HCT116 (cell line): ENCODE data around the gene CACNA1A. TPM values are rescaled to one million over a fixed set of nuclear protein-coding genes. Genes with fewer than 3 reads are reported as not detected.
"Not testable (repeated sequence)": the region's sequence is repeated elsewhere in the genome, so short reads cannot be mapped to it uniquely, and the experiment has no call there.

Experiments
- ATAC-seq: fragments of 200-7000 bp; cut with Tn5 transposase; 2 replicates; pipeline ENCODE4 v1.9.1; 2020; ENCODE audit warnings: mild to moderate bottlenecking, moderate library complexity
- BruUV-seq: library from RNA; stranded (reverse); fragments of 400-500 nt; replicated peaks from 2 replicates; lab custom pipeline; 2021; lab: Mats Ljungman, UMichigan
- CTCF ChIA-PET: fragments of 300-600 bp; sonication (Branson Sonifier 250); formaldehyde crosslinking; loops from one replicate; lab custom pipeline; 2021; ENCODE audit warnings: antibody characterized with exemption; lab: Charles Lee
- POLR2A ChIA-PET: fragments of 300-600, 350-600 bp; sonication (Branson Sonifier 250); formaldehyde crosslinking; loops from one replicate; lab custom pipeline; 2021; ENCODE audit warnings: antibody characterized with exemption; lab: Charles Lee
- RAD21 ChIA-PET, 2 experiments: fragments of 300-600 bp; sonication (Branson Sonifier 250); formaldehyde crosslinking; loops; one replicate each; lab custom pipeline; 2023; ENCODE audit warnings: low total read pairs in 2 of 2; ENCODE audit not compliant: uncharacterized antibody in 2 of 2, unreplicated experiment in 2 of 2, low non-redundant PET in 1 of 2; lab: Charles Lee
- DNase-seq: peaks from one replicate; pipeline ENCODE4 v3.0.0-alpha.2; 2010; ENCODE audit warnings: low read depth, low spot score
- H2AFZ ChIP-seq: fragments of 200-600 bp; shearing (Covaris generic), sonication (generic); 2 replicates; pipeline ENCODE4 v1.6.1; 2017; ENCODE audit warnings: low read depth, mixed run types, mixed read lengths, antibody characterized with exemption, low read length; ENCODE audit not compliant: poor library complexity, severe bottlenecking
- H3K27ac ChIP-seq: 2 replicates; pipeline ENCODE4 v1.5.1; 2012; ENCODE audit warnings: low read depth, low read length
- H3K27me3 ChIP-seq: fragments of 200-600 bp; sonication (generic); 2 replicates; pipeline ENCODE4 v1.6.1; 2016; ENCODE audit warnings: mixed run types, low read length, mixed read lengths; ENCODE audit not compliant: insufficient read depth
- H3K36me3 ChIP-seq, 2 experiments: fragments of 200-500 bp in 1 of 2; fragments of 200-600 bp in 1 of 2; sonication (Bioruptor generic) in 1 of 2; sonication (generic) in 1 of 2; 2 replicates each; pipeline versions ENCODE4 v1.5.1 to v1.6.1; 2014 to 2016; ENCODE audit warnings: low read length in 2 of 2, inconsistent platforms in 1 of 2, mixed read lengths in 1 of 2, mixed run types in 1 of 2; ENCODE audit not compliant: insufficient read depth in 2 of 2, control insufficient read depth in 1 of 2
- H3K4me1 ChIP-seq, 2 experiments: fragments of 200-600 bp in 1 of 2; sonication (generic) in 1 of 2; 2 replicates each; pipeline versions ENCODE4 v1.5.1 to v1.6.1; 2012 to 2017; ENCODE audit warnings: low read length in 2 of 2, inconsistent platforms in 1 of 2, mild to moderate bottlenecking in 1 of 2, mixed read lengths in 1 of 2, mixed run types in 1 of 2, moderate library complexity in 1 of 2; ENCODE audit not compliant: insufficient read depth in 2 of 2, control insufficient read depth in 1 of 2
- H3K4me2 ChIP-seq: fragments of 200-600 bp; sonication (generic); 2 replicates; pipeline ENCODE4 v1.6.1; 2017; ENCODE audit warnings: mixed run types, low read length, mixed read lengths
- H3K4me3 ChIP-seq, 2 experiments: fragments of 200-600 bp in 1 of 2; sonication (generic) in 1 of 2; replicated peaks in 1 of 2; 2 replicates each; pipeline ENCODE4 v1.5.1; 2011 to 2016; ENCODE audit warnings: low read length in 2 of 2, control low read depth in 1 of 2, low read depth in 1 of 2, mild to moderate bottlenecking in 1 of 2, mixed read lengths in 1 of 2, mixed run types in 1 of 2
- H3K79me2 ChIP-seq: fragments of 200-600 bp; sonication (generic); 2 replicates; pipeline ENCODE4 v1.6.1; 2017; ENCODE audit warnings: mild to moderate bottlenecking, mixed run types, low read length, moderate library complexity, mixed read lengths; ENCODE audit not compliant: insufficient read depth
- H3K9ac ChIP-seq: fragments of 200-600 bp; sonication (generic); 2 replicates; pipeline ENCODE4 v1.6.1; 2016; ENCODE audit warnings: low read length, mixed read lengths
- H3K9me2 ChIP-seq: fragments of 200-600 bp; sonication (generic), shearing (Covaris generic); 2 replicates; pipeline ENCODE4 v1.6.1; 2017; ENCODE audit warnings: mixed run types, mild to moderate bottlenecking, moderate library complexity; ENCODE audit not compliant: insufficient read depth
- H3K9me3 ChIP-seq, 2 experiments: fragments of 200-500 bp in 1 of 2; fragments of 200-600 bp in 1 of 2; sonication (Bioruptor generic) in 1 of 2; sonication (generic) in 1 of 2; 2 replicates each; pipeline ENCODE4 v1.6.1; 2014 to 2017; ENCODE audit warnings: low read length in 2 of 2, mixed read lengths in 2 of 2, inconsistent platforms in 1 of 2, low read depth in 1 of 2, mild to moderate bottlenecking in 1 of 2, mixed run types in 1 of 2, moderate library complexity in 1 of 2; ENCODE audit not compliant: control insufficient read depth in 1 of 2, insufficient read depth in 1 of 2
- H4K20me1 ChIP-seq: fragments of 200-600 bp; sonication (generic), shearing (Covaris generic); 2 replicates; pipeline ENCODE4 v1.6.1; 2017; ENCODE audit warnings: mixed run types, mild to moderate bottlenecking, moderate library complexity; ENCODE audit not compliant: insufficient read depth
- CBX3 ChIP-seq: IDR thresholded peaks from 2 replicates; pipeline ENCODE4 v1.6.1; 2012; ENCODE audit warnings: low read depth
- CTCF ChIP-seq, 3 experiments: fragments of 200-600 bp in 1 of 3; sonication (generic) in 1 of 3; IDR thresholded peaks in 2 of 3; conservative IDR thresholded peaks in 1 of 3; 2 replicates each; pipeline ENCODE4 v1.5.1; 2012 to 2017; ENCODE audit warnings: low read depth in 2 of 3, low read length in 2 of 3, antibody characterized with exemption in 1 of 3, borderline replicate concordance in 1 of 3, control low read depth in 1 of 3, mild to moderate bottlenecking in 1 of 3, mixed read lengths in 1 of 3, mixed run types in 1 of 3, moderate library complexity in 1 of 3; ENCODE audit not compliant: insufficient read depth in 1 of 3
- EGR1 ChIP-seq: IDR thresholded peaks from 2 replicates; pipeline ENCODE4 v1.6.1; 2012; ENCODE audit warnings: low read depth
- POLR2AphosphoS5 ChIP-seq: IDR thresholded peaks from 2 replicates; pipeline ENCODE4 v1.6.1; 2011; ENCODE audit warnings: mild to moderate bottlenecking, low read depth, low read length, moderate library complexity
- REST ChIP-seq: IDR thresholded peaks from 2 replicates; pipeline ENCODE4 v1.6.1; 2012; ENCODE audit warnings: low read depth
- SIN3A ChIP-seq: IDR thresholded peaks from 2 replicates; pipeline ENCODE4 v1.6.1; 2012; ENCODE audit warnings: low read depth
- SRF ChIP-seq: IDR thresholded peaks from 2 replicates; pipeline ENCODE4 v1.6.1; 2012; ENCODE audit warnings: low read depth
- YY1 ChIP-seq: IDR thresholded peaks from 2 replicates; pipeline ENCODE4 v1.6.1; 2011; ENCODE audit warnings: low read length, low read depth, moderate library complexity, mild to moderate bottlenecking; ENCODE audit not compliant: insufficient replicate concordance; ENCODE audit errors: extremely low read depth
- ZBTB33 ChIP-seq: IDR thresholded peaks from 2 replicates; pipeline ENCODE4 v1.6.1; 2011; ENCODE audit warnings: mild to moderate bottlenecking, low read length, moderate library complexity; ENCODE audit not compliant: insufficient replicate concordance; ENCODE audit errors: extremely low read depth
- ZFX ChIP-seq: fragments of 450-650 bp; IDR thresholded peaks from 2 replicates; pipeline ENCODE4 v1.6.1; 2017
- intact Hi-C: fragments of 100-400 bp; cut with micrococcal nuclease; formaldehyde crosslinking; loops from 2 replicates; pipeline ENCODE4 v1.10.0; 2022
- total RNA-seq: library from RNA; stranded (reverse); gene quantifications from one replicate; pipeline ENCODE4 v1.2.1, GENCODE V29; 2021; ENCODE audit not compliant: unreplicated experiment

The CACNA1A gene
- total RNA-seq, 1 experiment from 2014 or later, result 7.5 TPM

- Histone ChIP-seq H4K20me1 (no peaks in the 10 kb centered on the region), H3K9ac (peak overlapping the region; percentile 61), H3K27me3 (no peaks in the 10 kb centered on the region), H2AFZ (no peak overlapping the region), H3K9me3 (no peaks in the 10 kb centered on the region), H3K27ac (peak overlapping the region; percentile 99), H3K9me2 (no peaks in the 10 kb centered on the region), H3K4me3 (peak overlapping the region; percentile 11 to 27; a peak in 2 of 4 replicates), H3K4me2 (peak overlapping the region; percentile 79), H3K36me3 (no peaks in the 10 kb centered on the region), H3K79me2 (no peaks in the 10 kb centered on the region), H3K4me1 (peaks cover 86 to 92% of the 10 kb centered on the region in 2 experiments)
- BruUV-seq, result no TSS peak
- ChIA-PET CTCF (interaction anchor here (1.0 to 1.6 kb wide), 6 partner anchors 13 to 204 kb away, joined by 4 to 6 read pairs (median 4); no protein-coding TSS in a partner anchor), RAD21 (interaction anchor here in 1 of 2 experiments (0.6 kb wide), 1 partner anchor 37 kb away, joined by 3 read pairs; no protein-coding TSS in a partner anchor), POLR2A (interaction anchor here (0.7 to 4.7 kb wide), 10 partner anchors 9 to 51 kb away, joined by 3 to 63 read pairs (median 4); partner anchors contain the start of gene NACC1)
- peak; percentile 68 for ATAC-seq
- DNase-seq, result peak; percentile 91
- TF ChIP-seq ZFX (no peak), CBX3 (no peak), EGR1 (no peak), SIN3A (no peak), ZBTB33 (peak; percentile 9), YY1 (peak; percentile 43), REST (no peak), CTCF (IDR thresholded peaks at IDR 0.05 in 2 of 3, conservative IDR thresholded peaks at IDR 0.05 in 1 of 3; ENCODE audit: borderline replicate concordance in 1 of 3, insufficient read depth in 1 of 3, low read depth in 2 of 3, low read length in 2 of 3) (no peak), SRF (no peak), POLR2AphosphoS5 (peak; percentile 74)
- intact Hi-C loops, result no loop called here
These were observed 336.5 kb downstream of the CACNA1A start for GRCh38 chr19:13169769-13170168.

- H2AFZ ChIP-seq, H4K20me1 ChIP-seq, intact Hi-C loops, ATAC-seq, H3K79me2 ChIP-seq, H3K36me3 ChIP-seq, RAD21 ChIA-PET, H3K4me3 ChIP-seq, H3K9me2 ChIP-seq, BruUV-seq, H3K9me3 ChIP-seq, CTCF ChIA-PET, DNase-seq, H3K27me3 ChIP-seq: not testable (repeated sequence)
- POLR2A ChIA-PET, result interaction anchor here (0.7 to 1.9 kb wide), 2 partner anchors 16 to 410 kb away, joined by 3 to 5 read pairs; no protein-coding TSS in a partner anchor
- H3K9ac ChIP-seq, result peak overlapping the region; percentile 61
- H3K4me1 ChIP-seq, result peaks cover 89 to 99% of the 10 kb centered on the region in 2 experiments
- peak overlapping the region; percentile 99 for H3K27ac ChIP-seq
- peak overlapping the region; percentile 79 for H3K4me2 ChIP-seq
These were observed 340.1 kb downstream of the CACNA1A start for GRCh38 chr19:13166151-13166550.
